Measurements from ENCODE around the gene SLC39A10.
"Not testable (repeated sequence)": the region's sequence is repeated elsewhere in the genome, so short reads cannot be mapped to it uniquely, and the experiment has no call there.

The SLC39A10 gene

GRCh38 chr2:195656859-195657633 is at the start of gene SLC39A10:
Gene SLC39A10, plus strand, starts transcription at chr2:195657226. Its CDS starts 22,817 bp downstream, at chr2:195680043.
- DNase-seq (ENCODE audit: low spot score), result peak; percentile 97

GRCh38 chr2:195608768-195609454 is 48.1 kb upstream of the SLC39A10 start:
- DNase-seq (ENCODE audit: low spot score), result no peak

- no peak for DNase-seq (ENCODE audit: low spot score)
Observed at GRCh38 chr2:195610717-195611116, 46.3 kb upstream of the SLC39A10 start.

- DNase-seq (ENCODE audit: low spot score), result no peak
Observed at GRCh38 chr2:195612611-195613495, 44.2 kb upstream of the SLC39A10 start.

GRCh38 chr2:195613922-195614321 is 43.1 kb upstream of the SLC39A10 start:
- peak; percentile 31 for DNase-seq (ENCODE audit: low spot score)

- DNase-seq (ENCODE audit: low spot score), result no peak
Observed at GRCh38 chr2:195619590-195619989, 37.4 kb upstream of the SLC39A10 start.

- no peak for DNase-seq (ENCODE audit: low spot score)
Observed at GRCh38 chr2:195620501-195620900, 36.5 kb upstream of the SLC39A10 start.

GRCh38 chr2:195622966-195623365 is 34.1 kb upstream of the SLC39A10 start:
- DNase-seq (ENCODE audit: low spot score), result no peak

- DNase-seq (ENCODE audit: low spot score), result no peak
Observed at GRCh38 chr2:195626507-195626906, 30.5 kb upstream of the SLC39A10 start.

- DNase-seq (ENCODE audit: low spot score), result no peak
Observed at GRCh38 chr2:195628666-195629065, 28.4 kb upstream of the SLC39A10 start.

- no peak for DNase-seq (ENCODE audit: low spot score)
Observed at GRCh38 chr2:195632856-195633572, 24.0 kb upstream of the SLC39A10 start.

- no peak for DNase-seq (ENCODE audit: low spot score)
Observed at GRCh38 chr2:195633573-195633870, 23.5 kb upstream of the SLC39A10 start.

GRCh38 chr2:195633974-195634373 is 23.1 kb upstream of the SLC39A10 start:
- no peak for DNase-seq (ENCODE audit: low spot score)

- DNase-seq (ENCODE audit: low spot score), result no peak
Observed at GRCh38 chr2:195636890-195637289, 20.1 kb upstream of the SLC39A10 start.

- no peak for DNase-seq (ENCODE audit: low spot score)
Observed at GRCh38 chr2:195638750-195639149, 18.3 kb upstream of the SLC39A10 start.

GRCh38 chr2:195639238-195639858 is 17.7 kb upstream of the SLC39A10 start:
- no peak for DNase-seq (ENCODE audit: low spot score)

GRCh38 chr2:195639959-195640358 is 17.1 kb upstream of the SLC39A10 start:
- no peak for DNase-seq (ENCODE audit: low spot score)

- DNase-seq (ENCODE audit: low spot score), result no peak
Observed at GRCh38 chr2:195642027-195642678, 14.9 kb upstream of the SLC39A10 start.

GRCh38 chr2:195642679-195643068 is 14.4 kb upstream of the SLC39A10 start:
- no peak for DNase-seq (ENCODE audit: low spot score)

- not testable (repeated sequence) for DNase-seq (ENCODE audit: low spot score)
Observed at GRCh38 chr2:195644708-195645107, 12.3 kb upstream of the SLC39A10 start.

- DNase-seq (ENCODE audit: low spot score), result no peak
Observed at GRCh38 chr2:195645413-195645812, 11.6 kb upstream of the SLC39A10 start.
